ENCODE results near the gene SENP2. TPM values are rescaled to one million over a fixed set of nuclear protein-coding genes. Genes with fewer than 3 reads are reported as not detected.
"Not testable (repeated sequence)": the region's sequence is repeated elsewhere in the genome, so short reads cannot be mapped to it uniquely, and the experiment has no call there.

The SENP2 gene
- total RNA-seq, 1 experiment from 2014 or later: 52.4 TPM

GRCh38 chr3:185631508-185632206 is 45.6 kb downstream of the SENP2 start:
- no peak for DNase-seq
- Mint-ChIP-seq H3K36me3 (ENCODE audit: insufficient read depth, unreplicated experiment) (peaks cover 59% of the 10 kb centered on the region), H3K4me1 (ENCODE audit: low read depth, unreplicated experiment) (peaks cover 9% of the 10 kb centered on the region), H3K4me3 (ENCODE audit: unreplicated experiment) (no peak overlapping the region), H3K27ac (ENCODE audit: unreplicated experiment) (no peak overlapping the region), H3K9me3 (ENCODE audit: unreplicated experiment) (no peaks in the 10 kb centered on the region), H3K27me3 (ENCODE audit: insufficient read depth, unreplicated experiment) (no peaks in the 10 kb centered on the region)
- CTCF ChIA-PET: no interaction called here
- Histone ChIP-seq H3K4me3 (ENCODE audit: low read depth, low read length) (no peak overlapping the region), H3K36me3 (ENCODE audit: control insufficient read depth, insufficient read depth, low read length) (peaks cover 2% of the 10 kb centered on the region; the same call in 1 of the 2 replicates), H3K27me3 (replicated peaks; ENCODE audit: control insufficient read depth, insufficient read depth, low read length) (no peaks in the 10 kb centered on the region), H3K9me3 (no peaks in the 10 kb centered on the region), H3K4me1 (peaks cover 13% of the 10 kb centered on the region)
- BruUV-seq (replicated peaks): no TSS peak
- POLR2A ChIA-PET: no interaction called here
- intact Hi-C loops (cut with micrococcal nuclease; ENCODE audit: unreplicated experiment): no loop called here
- TF ChIP-seq CTCF (IDR thresholded peaks at IDR 0.05; ENCODE audit: insufficient read depth in 1 of 2, low read depth in 1 of 2, low read length in 1 of 2, severe bottlenecking in 1 of 2, unreplicated experiment in 1 of 2): no peak

- intact Hi-C loops (cut with micrococcal nuclease; ENCODE audit: unreplicated experiment): no loop called here
- Mint-ChIP-seq H3K9me3 (ENCODE audit: unreplicated experiment) (no peaks in the 10 kb centered on the region), H3K27ac (ENCODE audit: unreplicated experiment) (no peak overlapping the region), H3K36me3 (ENCODE audit: insufficient read depth, unreplicated experiment) (peaks cover 54% of the 10 kb centered on the region), H3K4me3 (ENCODE audit: unreplicated experiment) (no peak overlapping the region), H3K27me3 (ENCODE audit: insufficient read depth, unreplicated experiment) (no peaks in the 10 kb centered on the region), H3K4me1 (ENCODE audit: low read depth, unreplicated experiment) (peaks cover 9% of the 10 kb centered on the region)
- H3K9me3 ChIP-seq: no peaks in the 10 kb centered on the region
- POLR2A ChIA-PET: no interaction called here
- H3K27me3 ChIP-seq (replicated peaks; ENCODE audit: control insufficient read depth, insufficient read depth, low read length): no peaks in the 10 kb centered on the region
- H3K36me3 ChIP-seq (ENCODE audit: control insufficient read depth, insufficient read depth, low read length): peaks cover 2% of the 10 kb centered on the region; the same call in 1 of the 2 replicates
- H3K4me1 ChIP-seq: peaks cover 13% of the 10 kb centered on the region
- DNase-seq: no peak
- H3K4me3 ChIP-seq (ENCODE audit: low read depth, low read length): no peak overlapping the region
- BruUV-seq (replicated peaks): no TSS peak
- CTCF ChIA-PET: no interaction called here
- no peak for TF ChIP-seq CTCF (IDR thresholded peaks at IDR 0.05; ENCODE audit: insufficient read depth in 1 of 2, low read depth in 1 of 2, low read length in 1 of 2, severe bottlenecking in 1 of 2, unreplicated experiment in 1 of 2)
These were observed 46.9 kb downstream of the SENP2 start for GRCh38 chr3:185632996-185633395.

- intact Hi-C loops (cut with micrococcal nuclease; ENCODE audit: unreplicated experiment): no loop called here
- no peaks in the 10 kb centered on the region for H3K9me3 Mint-ChIP-seq (ENCODE audit: unreplicated experiment)
- POLR2A ChIA-PET: no interaction called here
- H3K27me3 Mint-ChIP-seq (ENCODE audit: insufficient read depth, unreplicated experiment): no peaks in the 10 kb centered on the region
- DNase-seq: no peak
- H3K27ac Mint-ChIP-seq (ENCODE audit: unreplicated experiment): no peak overlapping the region
- no peak overlapping the region for H3K4me3 ChIP-seq (ENCODE audit: low read depth, low read length)
- no peaks in the 10 kb centered on the region for H3K4me1 ChIP-seq
- H3K9me3 ChIP-seq: no peaks in the 10 kb centered on the region
- CTCF ChIA-PET: no interaction called here
- no peak for TF ChIP-seq CTCF (IDR thresholded peaks at IDR 0.05; ENCODE audit: insufficient read depth in 1 of 2, low read depth in 1 of 2, low read length in 1 of 2, severe bottlenecking in 1 of 2, unreplicated experiment in 1 of 2)
- no peaks in the 10 kb centered on the region for H3K27me3 ChIP-seq (replicated peaks; ENCODE audit: control insufficient read depth, insufficient read depth, low read length)
- BruUV-seq (replicated peaks): no TSS peak
- no peak overlapping the region for H3K4me3 Mint-ChIP-seq (ENCODE audit: unreplicated experiment)
- H3K36me3 Mint-ChIP-seq (ENCODE audit: insufficient read depth, unreplicated experiment): peaks cover 32% of the 10 kb centered on the region
- no peaks in the 10 kb centered on the region; the same call in 1 of the 2 replicates for H3K36me3 ChIP-seq (ENCODE audit: control insufficient read depth, insufficient read depth, low read length)
- no peaks in the 10 kb centered on the region for H3K4me1 Mint-ChIP-seq (ENCODE audit: low read depth, unreplicated experiment)
These were observed 51.3 kb downstream of the SENP2 start for GRCh38 chr3:185637388-185637787.

GRCh38 chr3:185638651-185639050 is 52.6 kb downstream of the SENP2 start:
- H3K27me3 Mint-ChIP-seq (ENCODE audit: insufficient read depth, unreplicated experiment); DNase-seq; H3K27ac Mint-ChIP-seq (ENCODE audit: unreplicated experiment); H3K4me1 ChIP-seq; H3K4me3 ChIP-seq (ENCODE audit: low read depth, low read length); H3K27me3 ChIP-seq (replicated peaks; ENCODE audit: control insufficient read depth, insufficient read depth, low read length); H3K4me1 Mint-ChIP-seq (ENCODE audit: low read depth, unreplicated experiment); H3K9me3 ChIP-seq; POLR2A ChIA-PET; intact Hi-C loops (cut with micrococcal nuclease; ENCODE audit: unreplicated experiment); BruUV-seq (replicated peaks); H3K4me3 Mint-ChIP-seq (ENCODE audit: unreplicated experiment); H3K9me3 Mint-ChIP-seq (ENCODE audit: unreplicated experiment); H3K36me3 ChIP-seq (ENCODE audit: control insufficient read depth, insufficient read depth, low read length): not testable (repeated sequence)
- CTCF ChIA-PET: interaction anchor here (0.7 kb wide), 2 partner anchors 297 to 902 kb away, joined by 5 read pairs; no protein-coding TSS in a partner anchor
- peaks cover 24% of the 10 kb centered on the region for H3K36me3 Mint-ChIP-seq (ENCODE audit: insufficient read depth, unreplicated experiment)
